Smooth muscle cell (in vitro differentiated cells): ENCODE measurements around the gene MS4A6E. TPM values are rescaled to one million over a fixed set of nuclear protein-coding genes. Genes with fewer than 3 reads are reported as not detected.
"Not testable (repeated sequence)": the region's sequence is repeated elsewhere in the genome, so short reads cannot be mapped to it uniquely, and the experiment has no call there.

Source experiments
- DNase-seq: peaks from one replicate; lab custom pipeline; 2025; ENCODE audit not compliant: unreplicated experiment; lab: John Stamatoyannopoulos, UW
- H2AFZ ChIP-seq: fragments of 200-600 bp; sonication (generic); 2 replicates; pipeline ENCODE4 v1.6.0; 2016; ENCODE audit warnings: antibody characterized with exemption, low read depth, mild to moderate bottlenecking
- H3F3A ChIP-seq: fragments of 200-600 bp; sonication (generic); 2 replicates; pipeline ENCODE4 v1.6.0; 2017; ENCODE audit warnings: antibody characterized with exemption, low read depth
- H3K27ac ChIP-seq: fragments of 200-600 bp; sonication (generic); 2 replicates; pipeline ENCODE4 v1.5.1; 2016; ENCODE audit warnings: low read depth, mild to moderate bottlenecking
- H3K27me3 ChIP-seq: fragments of 200-600 bp; sonication (generic); 2 replicates; pipeline ENCODE4 v1.6.1; 2016; ENCODE audit warnings: low read depth, mild to moderate bottlenecking
- H3K36me3 ChIP-seq: fragments of 200-600 bp; sonication (generic); 2 replicates; pipeline ENCODE4 v1.5.1; 2016; ENCODE audit warnings: low read depth
- H3K4me1 ChIP-seq: fragments of 200-600 bp; sonication (generic); 2 replicates; pipeline ENCODE4 v1.5.1; 2016; ENCODE audit warnings: low read depth
- H3K4me2 ChIP-seq: fragments of 200-600 bp; sonication (generic); 2 replicates; pipeline ENCODE4 v1.6.0; 2016; ENCODE audit warnings: mild to moderate bottlenecking
- H3K4me3 ChIP-seq: fragments of 200-600 bp; sonication (generic); 2 replicates; pipeline ENCODE4 v1.5.1; 2016; ENCODE audit warnings: mild to moderate bottlenecking
- H3K79me2 ChIP-seq: fragments of 200-600 bp; sonication (generic); 2 replicates; pipeline ENCODE4 v1.6.0; 2016; ENCODE audit warnings: low read depth, mild to moderate bottlenecking
- H3K9ac ChIP-seq: fragments of 200-600 bp; sonication (generic); 2 replicates; pipeline ENCODE4 v1.6.0; 2016; ENCODE audit warnings: low read depth
- H3K9me3 ChIP-seq: fragments of 200-600 bp; sonication (generic); replicated peaks from 2 replicates; pipeline ENCODE4 v1.5.1; 2016; ENCODE audit warnings: low read depth
- H4K20me1 ChIP-seq: fragments of 200-600 bp; sonication (generic); 2 replicates; pipeline ENCODE4 v1.6.0; 2016; ENCODE audit warnings: low read depth
- CTCF ChIP-seq: fragments of 200-600 bp; sonication (generic); IDR thresholded peaks from 2 replicates; pipeline ENCODE4 v1.5.1; 2017; ENCODE audit warnings: borderline replicate concordance, mild to moderate bottlenecking, antibody characterized with exemption; ENCODE audit not compliant: insufficient read depth, poor library complexity, severe bottlenecking
- WGBS: methylation state at CpG from one replicate; pipeline ENCODE4 v1.1.7; 2016; ENCODE audit warnings: low lambda C conversion rate; 5-methylcytosine and 5-hydroxymethylcytosine counted together
- polyA plus RNA-seq: library from polyadenylated mRNA; unstranded; fragments of >200 nt; fragmentation: Nextera tagmentation; extraction: Ambion mirVana; gene quantifications from 2 replicates; pipeline ENCODE4 v1.2.1, GENCODE V29; 2016
- total RNA-seq: library from RNA; depleted of rRNA; stranded (reverse); fragments of >200 nt; gene quantifications from 2 replicates; pipeline ENCODE4 v1.2.3, GENCODE V29; 2014

The MS4A6E gene
- not detected in 2 replicates for total RNA-seq
- polyA plus RNA-seq, result not detected in 2 replicates

DNA sequence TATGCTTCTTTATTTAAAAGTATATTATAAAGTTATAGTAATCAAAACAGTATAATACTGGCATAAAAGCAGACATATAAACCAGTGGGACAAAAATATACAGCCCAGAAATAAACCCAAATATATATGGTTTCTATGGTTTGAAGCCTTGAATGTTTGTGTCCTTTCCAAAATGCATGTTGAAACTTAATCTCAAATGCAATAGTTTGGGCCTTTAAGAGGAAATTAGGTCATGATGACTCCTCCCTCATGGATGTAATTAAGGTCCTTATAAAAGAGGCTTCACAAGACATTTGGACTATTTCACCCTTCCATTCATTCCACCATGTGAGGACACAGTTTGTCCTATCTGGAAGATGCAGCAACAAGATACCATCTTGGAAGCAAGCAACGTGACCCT, at the start of gene MS4A6E:
Gene MS4A6E (plus strand): TSS at position 301 of the 400 bp plus-strand sequence. CDS start 7,641 bp downstream, outside the sequence.
- no peak within 1 kb of the TSS for H3K27ac ChIP-seq
- no peaks in the 10 kb centered on the region for H4K20me1 ChIP-seq
- H3K9me3 ChIP-seq, result no peaks in the 10 kb centered on the region
- TF ChIP-seq CTCF, result no peak
- H3K27me3 ChIP-seq, result no peaks in the 10 kb centered on the region
- 64% methylated on average over 1 of the region's 1 CpG for WGBS
- H3K9ac ChIP-seq, result no peak within 1 kb of the TSS
- DNase-seq, result no peak
- H3F3A ChIP-seq, result no peaks in the 10 kb centered on the region
- H3K4me3 ChIP-seq, result no peak within 1 kb of the TSS
- no peak within 1 kb of the TSS for H2AFZ ChIP-seq
- H3K79me2 ChIP-seq, result no peaks in the 10 kb centered on the region
- H3K36me3 ChIP-seq, result no peaks in the 10 kb centered on the region
- no peak within 1 kb of the TSS for H3K4me2 ChIP-seq
- H3K4me1 ChIP-seq, result no peaks in the 10 kb centered on the region

DNA sequence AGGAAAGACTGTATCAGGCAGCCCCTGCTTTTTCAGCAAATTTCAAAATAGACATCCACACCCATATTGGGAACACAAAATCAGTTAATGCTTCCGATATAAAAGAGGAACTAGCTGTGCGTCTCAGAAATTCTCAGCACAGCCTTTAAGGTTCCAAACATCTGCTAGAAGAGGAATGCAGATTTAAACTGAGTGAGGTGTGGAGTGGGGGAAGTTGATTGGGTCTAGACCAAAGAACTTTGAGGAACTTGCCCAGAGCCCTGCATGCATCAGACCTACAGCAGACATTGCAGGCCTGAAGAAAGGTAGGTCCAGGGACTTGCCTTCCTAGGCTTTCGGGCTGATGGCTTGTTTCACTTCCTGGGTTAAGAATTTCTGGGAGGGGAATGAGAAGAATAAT, 46.6 kb upstream of the MS4A6E start, which contains the start of gene MS4A4A:
Gene MS4A4A (plus strand): TSS at position 255 of the 400 bp plus-strand sequence. CDS start 10 bp downstream, at position 265.
- WGBS, result 92% methylated on average over 3 of the region's 3 CpGs
- H3K9ac ChIP-seq, result no peak within 1 kb of the TSS
- H3K27ac ChIP-seq, result no peak within 1 kb of the TSS
- H3K9me3 ChIP-seq, result no peaks in the 10 kb centered on the region
- no peak within 1 kb of the TSS for H3K4me2 ChIP-seq
- H3K4me1 ChIP-seq, result no peaks in the 10 kb centered on the region
- DNase-seq, result no peak
- no peaks in the 10 kb centered on the region for H3K27me3 ChIP-seq
- no peaks in the 10 kb centered on the region for H3F3A ChIP-seq
- no peak within 1 kb of the TSS for H2AFZ ChIP-seq
- no peaks in the 10 kb centered on the region for H3K36me3 ChIP-seq
- no peak within 1 kb of the TSS for H3K4me3 ChIP-seq
- H4K20me1 ChIP-seq, result no peaks in the 10 kb centered on the region
- H3K79me2 ChIP-seq, result no peaks in the 10 kb centered on the region
- TF ChIP-seq CTCF, result no peak

DNA sequence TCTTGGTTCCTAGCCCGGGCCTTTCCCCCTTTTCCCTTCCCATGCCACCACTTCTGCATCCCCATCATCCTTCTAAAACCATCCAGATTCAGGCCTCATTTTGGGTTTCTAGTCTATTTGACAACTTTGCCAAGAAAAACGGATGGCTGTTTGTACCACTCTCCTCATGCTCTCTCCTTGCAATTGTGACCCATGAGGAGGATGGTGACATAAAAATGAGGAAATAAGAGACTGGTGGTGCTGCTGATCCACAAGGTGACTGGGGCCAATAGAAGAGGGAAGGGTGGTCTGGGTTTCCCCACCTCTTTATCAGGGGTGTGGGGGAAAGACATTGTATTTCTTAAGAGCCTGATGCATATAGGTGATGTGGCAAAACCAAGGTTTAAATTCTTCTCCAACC, 45.6 kb upstream of the MS4A6E start:
- Histone ChIP-seq H3K4me3 (no peak overlapping the region), H3F3A (no peaks in the 10 kb centered on the region), H3K27me3 (no peaks in the 10 kb centered on the region), H4K20me1 (no peaks in the 10 kb centered on the region), H3K27ac (no peak overlapping the region), H2AFZ (no peak overlapping the region), H3K4me2 (no peak overlapping the region), H3K4me1 (no peaks in the 10 kb centered on the region), H3K36me3 (no peaks in the 10 kb centered on the region), H3K79me2 (no peaks in the 10 kb centered on the region), H3K9me3 (no peaks in the 10 kb centered on the region), H3K9ac (no peak overlapping the region)
- no peak for TF ChIP-seq CTCF
- DNase-seq, result no peak
- 73% methylated on average over 2 of the region's 2 CpGs for WGBS

DNA sequence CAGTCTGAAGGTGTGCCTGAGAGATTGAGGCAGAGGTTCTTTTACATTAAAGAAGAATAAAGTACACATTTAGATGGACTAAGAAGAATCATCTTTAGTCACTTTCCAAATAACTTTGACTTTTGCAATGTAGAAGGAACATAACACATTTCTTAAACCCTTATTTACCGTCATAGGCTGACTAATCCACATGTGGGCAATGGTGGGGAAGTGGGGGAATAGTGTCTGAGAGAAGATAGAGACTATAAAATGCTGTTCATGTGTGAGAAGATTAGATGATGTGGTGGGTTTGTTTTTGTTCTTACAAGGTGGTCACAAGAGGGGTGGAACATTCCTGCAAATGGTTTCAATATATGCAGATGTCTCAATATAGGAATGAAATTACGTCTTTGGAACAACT, 44.8 kb upstream of the MS4A6E start:
- 63% methylated on average over 2 of the region's 2 CpGs for WGBS
- Histone ChIP-seq H2AFZ (no peak overlapping the region), H3K4me2 (no peak overlapping the region), H3K79me2 (no peaks in the 10 kb centered on the region), H3K27ac (no peak overlapping the region), H4K20me1 (no peaks in the 10 kb centered on the region), H3K36me3 (no peaks in the 10 kb centered on the region), H3K4me3 (no peak overlapping the region), H3K27me3 (no peaks in the 10 kb centered on the region), H3K9me3 (no peaks in the 10 kb centered on the region), H3K9ac (no peak overlapping the region), H3F3A (no peaks in the 10 kb centered on the region), H3K4me1 (no peaks in the 10 kb centered on the region)
- no peak for TF ChIP-seq CTCF
- DNase-seq, result no peak

DNA sequence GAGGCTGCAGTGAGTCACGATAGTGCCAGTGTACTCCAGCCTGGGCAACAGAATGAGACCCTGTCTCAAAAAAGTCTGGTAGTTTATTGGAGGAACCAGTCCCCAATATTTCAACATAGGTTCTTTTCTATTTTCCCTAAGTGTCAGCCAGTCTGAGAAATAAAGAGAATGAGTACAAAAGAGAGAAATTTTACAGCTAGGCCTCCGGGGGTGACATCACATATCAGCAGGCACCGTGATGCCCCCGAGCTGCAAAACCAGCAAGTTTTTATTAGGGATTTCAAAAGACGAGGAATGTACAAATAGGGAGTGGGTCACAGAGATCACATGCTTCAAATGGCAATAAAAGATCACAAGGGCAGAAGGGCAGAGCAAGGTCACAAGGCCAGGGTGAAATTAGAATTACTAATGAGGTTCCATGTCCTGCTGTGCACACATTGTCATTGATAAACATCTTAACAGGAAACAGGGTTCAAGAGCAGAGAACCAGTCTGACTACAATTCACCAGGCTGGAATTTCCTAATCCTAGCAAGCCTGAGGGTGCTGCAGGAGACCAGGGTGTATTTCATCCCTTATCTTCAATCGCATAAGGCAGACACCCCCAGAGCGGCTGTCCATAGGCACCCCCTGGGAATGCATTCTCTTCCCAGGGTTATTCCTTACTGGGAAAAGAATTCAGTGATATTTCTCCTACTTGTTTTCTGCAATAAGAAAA, 41.5 kb upstream of the MS4A6E start:
- 63% methylated on average over 7 of the region's 7 CpGs for WGBS
- not testable (repeated sequence) for H3K36me3 ChIP-seq, H3K79me2 ChIP-seq, H4K20me1 ChIP-seq, H3K4me3 ChIP-seq, H3K4me2 ChIP-seq, H3K27ac ChIP-seq, H2AFZ ChIP-seq, DNase-seq, H3F3A ChIP-seq, H3K4me1 ChIP-seq, H3K9ac ChIP-seq, H3K27me3 ChIP-seq, H3K9me3 ChIP-seq
